Stimulated activated CD4-positive, alpha-beta T cell treated with anti-CD3 and anti-CD28 coated beads, TNF-alpha, amount 100 ng/mL, for 4 hours (primary cell): ENCODE measurements around the gene HDLBP.
"Not testable (repeated sequence)": the region's sequence is repeated elsewhere in the genome, so short reads cannot be mapped to it uniquely, and the experiment has no call there.

Experiments
- DNase-seq, 3 experiments: peaks; one replicate each; pipeline ENCODE4 v3.0.0-alpha.2; 2020; ENCODE audit warnings: low read depth in 3 of 3

HDLBP gene

GRCh38 chr2:241329669-241330615 lies 14.5 kb upstream of the HDLBP start:
- no peak for DNase-seq

- no peak for DNase-seq
Measured at GRCh38 chr2:241325257-241325656, 9.8 kb upstream of the HDLBP start.

- no peak for DNase-seq
Measured at GRCh38 chr2:241324775-241325174, 9.3 kb upstream of the HDLBP start.

DNA sequence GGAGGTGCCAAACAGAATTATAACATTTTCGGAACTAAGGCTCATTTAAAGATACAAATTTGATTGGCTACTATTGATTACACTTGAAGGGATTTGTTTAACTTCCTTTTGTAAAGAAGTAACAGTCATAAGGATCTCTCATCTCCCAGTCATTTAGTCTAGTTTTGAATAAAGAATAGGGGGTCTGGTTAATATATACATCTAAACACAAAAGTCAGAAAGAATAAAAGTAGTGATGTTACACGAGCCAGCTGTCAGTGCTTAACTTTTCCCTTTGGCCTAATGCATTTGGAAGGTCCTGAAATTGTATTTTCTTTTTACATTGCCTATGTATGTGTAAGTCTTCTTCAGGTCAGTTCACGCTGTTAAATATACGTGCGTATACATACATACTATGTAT lies 8.3 kb upstream of the HDLBP start:
- no peak for DNase-seq

DNA sequence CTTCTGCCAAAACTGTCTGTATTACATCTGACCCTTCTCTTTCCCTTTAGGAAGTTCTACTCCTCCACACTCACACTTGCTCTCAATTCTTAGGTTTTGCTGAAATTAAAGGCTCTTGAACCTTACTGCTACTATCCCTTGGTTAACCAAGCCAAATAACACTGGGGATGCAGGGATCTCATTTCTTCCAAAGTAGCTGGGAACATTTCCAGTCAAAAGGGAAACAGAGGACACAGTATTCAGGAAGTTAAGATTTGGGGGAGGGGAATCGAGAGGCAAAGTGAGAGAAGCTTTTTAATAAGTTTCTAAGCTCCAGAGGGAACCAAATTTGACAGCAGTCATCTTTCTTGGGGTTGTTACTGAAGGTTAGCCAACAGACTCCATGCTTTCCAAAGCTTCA lies 6.4 kb upstream of the HDLBP start:
- no peak for DNase-seq

GRCh38 chr2:241321033-241321432 lies 5.6 kb upstream of the HDLBP start:
- DNase-seq = no peak

DNA sequence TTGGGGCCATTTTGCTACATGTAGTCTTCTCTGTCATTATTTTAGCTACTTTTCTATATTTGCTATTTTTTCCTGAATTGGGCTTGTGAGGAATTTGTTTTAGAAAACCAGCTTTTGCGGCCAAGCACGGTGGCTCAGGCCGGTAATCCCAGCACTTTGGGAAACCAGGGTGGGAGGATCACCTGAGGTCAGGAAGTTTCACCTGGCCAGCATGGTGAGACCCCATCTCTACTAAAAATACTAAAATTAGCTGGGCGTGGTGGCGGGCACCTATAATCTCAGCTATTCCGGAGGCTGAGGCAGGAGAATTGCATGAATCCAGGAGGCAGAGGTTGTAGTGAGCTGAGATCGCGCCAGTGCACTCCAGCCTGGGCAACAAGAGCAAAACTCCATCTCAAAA lies 4.9 kb upstream of the HDLBP start:
- DNase-seq = no peak

- not testable (repeated sequence) for DNase-seq
Measured at GRCh38 chr2:241318830-241319229, 3.4 kb upstream of the HDLBP start.

GRCh38 chr2:241317391-241317790 lies 1.9 kb upstream of the HDLBP start:
- no peak for DNase-seq

- no peak for DNase-seq
Measured at GRCh38 chr2:241316825-241317224, 1.4 kb upstream of the HDLBP start.

- DNase-seq = peak in 2 of 3 experiments; percentile 56 to 70
Measured at GRCh38 chr2:241315879-241316631, 583 bp upstream of the HDLBP start, which contains the start of gene SEPTIN2. TSS of gene SEPTIN2 (plus strand) at chr2:241315925. CDS start at chr2:241324233, 8,308 bp downstream.

DNA sequence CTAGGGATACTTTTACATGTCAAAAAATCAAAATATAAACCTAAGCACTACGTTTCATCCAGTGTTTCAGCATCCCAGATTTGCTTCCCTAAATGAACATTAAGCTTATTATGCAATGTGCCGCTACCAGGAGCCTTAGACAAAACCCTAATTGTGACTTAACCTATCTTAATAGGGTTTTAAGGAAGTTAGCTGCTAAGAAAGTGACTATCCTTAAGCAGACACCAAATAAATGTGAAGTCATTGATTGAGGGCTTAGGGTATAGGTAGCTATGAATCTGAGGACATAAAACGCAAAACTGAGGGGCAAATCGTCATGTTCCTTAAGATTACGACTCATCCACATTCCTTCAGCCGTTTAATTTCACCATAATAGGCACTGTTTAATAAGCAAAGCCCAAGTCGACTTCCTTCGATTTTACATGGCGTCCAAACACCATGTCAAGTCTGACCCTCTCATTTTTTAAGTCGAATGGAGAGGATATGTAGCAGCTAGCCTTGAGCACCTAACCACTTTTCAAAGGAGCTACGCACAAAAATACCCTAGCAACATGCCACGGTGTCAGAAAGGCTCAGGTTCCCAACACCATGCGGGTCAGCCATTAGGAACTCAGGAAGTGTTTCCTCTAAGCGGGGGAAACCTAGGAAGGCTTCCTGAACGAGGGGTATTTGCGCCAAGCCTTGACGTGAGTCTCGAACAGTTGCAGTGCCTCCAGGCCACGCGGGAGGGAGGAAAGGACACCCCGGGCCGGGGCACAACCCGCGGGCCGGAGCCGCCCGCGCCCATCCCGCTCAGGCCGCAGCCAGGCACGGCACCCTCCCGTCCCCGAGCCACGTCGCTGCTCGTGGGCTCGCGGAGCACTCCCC lies 1.0 kb downstream of the HDLBP start:
- DNase-seq = no peak

GRCh38 chr2:241313543-241314095 lies 1.9 kb downstream of the HDLBP start:
- no peak for DNase-seq

GRCh38 chr2:241312082-241312481 lies 3.4 kb downstream of the HDLBP start:
- no peak for DNase-seq

DNA sequence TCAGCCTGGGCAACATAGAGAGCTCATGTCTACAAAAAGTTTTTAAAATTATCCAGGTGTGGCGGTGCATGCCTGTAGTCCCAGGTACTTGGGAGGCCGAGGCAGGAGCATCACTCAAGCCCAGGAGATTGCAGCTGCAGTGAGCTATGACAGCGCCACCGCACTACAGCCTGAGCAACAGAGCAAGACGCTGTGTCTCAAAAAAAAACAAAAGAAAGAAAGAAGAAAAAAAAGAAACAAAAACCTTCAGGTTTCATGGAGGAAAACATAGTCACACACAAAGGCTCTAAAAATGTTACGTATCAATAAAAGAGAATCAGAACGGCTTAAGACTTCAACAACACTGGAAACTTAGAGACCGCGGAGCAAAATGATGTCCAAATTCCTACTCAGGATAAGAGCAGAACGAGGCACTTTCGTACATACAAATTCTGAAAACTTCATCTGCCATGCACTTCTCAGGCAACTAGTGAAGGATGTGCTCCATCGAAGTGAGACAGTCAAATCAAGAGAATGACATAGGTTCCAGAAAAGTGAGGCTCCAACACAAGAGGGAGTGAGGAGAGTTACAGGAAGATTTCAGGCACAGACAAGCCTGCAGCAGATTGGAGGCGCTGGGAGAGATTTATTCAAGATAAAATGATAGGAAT lies 4.4 kb downstream of the HDLBP start:
- no peak for DNase-seq

DNA sequence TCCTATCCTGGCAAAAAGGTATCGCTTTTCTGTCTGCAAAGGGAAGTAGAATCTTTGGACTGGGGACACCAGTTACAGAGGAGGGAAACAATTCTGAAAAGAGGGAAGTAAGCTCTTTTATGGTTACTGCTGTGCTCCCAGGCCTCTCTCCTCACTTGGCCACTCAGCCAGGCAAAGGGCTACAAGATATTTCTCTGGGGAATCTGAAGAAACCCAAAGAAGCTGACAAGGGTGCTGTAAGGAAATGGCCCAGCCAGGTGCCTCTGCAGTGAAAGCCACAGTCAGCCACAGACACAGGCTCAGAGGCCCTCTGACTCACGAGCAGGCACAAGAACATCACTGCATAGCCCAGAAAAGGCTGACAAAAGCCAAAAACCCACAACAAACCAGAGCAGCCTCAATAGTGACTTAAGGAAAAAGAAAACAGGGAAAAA lies 5.8 kb downstream of the HDLBP start:
- DNase-seq = peak; percentile 27 to 59 (median 33)

DNA sequence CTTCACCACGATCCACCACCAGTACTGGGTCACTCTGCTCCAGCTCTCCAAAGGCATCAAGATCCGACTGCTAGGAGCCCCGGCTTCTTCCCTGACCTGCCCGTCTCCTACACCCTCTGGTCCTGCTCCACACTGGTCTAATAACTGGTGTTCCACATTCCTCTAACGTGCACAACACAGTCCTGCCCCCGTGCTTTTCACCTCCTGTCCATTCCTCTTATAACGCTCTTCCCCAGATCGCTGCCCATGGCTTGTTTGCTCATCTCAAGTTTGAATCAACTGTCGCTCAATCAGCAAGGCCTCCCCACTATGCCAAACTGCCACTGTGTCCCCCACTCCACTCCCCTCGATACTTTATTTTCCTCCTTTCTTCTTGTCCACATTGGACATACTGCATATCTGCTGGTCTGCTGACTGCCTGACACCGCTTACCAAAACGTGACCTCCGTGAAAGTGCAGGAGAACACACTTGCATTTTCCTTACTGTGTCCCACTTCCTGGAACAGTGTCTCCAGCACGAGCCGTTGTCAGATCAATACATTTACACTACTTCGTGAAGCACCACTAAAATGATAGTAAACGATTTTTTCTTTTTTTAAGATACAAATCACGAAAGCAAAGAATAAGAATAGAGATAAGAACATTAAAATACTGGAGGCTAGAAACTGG lies 6.5 kb downstream of the HDLBP start:
- no peak for DNase-seq

DNA sequence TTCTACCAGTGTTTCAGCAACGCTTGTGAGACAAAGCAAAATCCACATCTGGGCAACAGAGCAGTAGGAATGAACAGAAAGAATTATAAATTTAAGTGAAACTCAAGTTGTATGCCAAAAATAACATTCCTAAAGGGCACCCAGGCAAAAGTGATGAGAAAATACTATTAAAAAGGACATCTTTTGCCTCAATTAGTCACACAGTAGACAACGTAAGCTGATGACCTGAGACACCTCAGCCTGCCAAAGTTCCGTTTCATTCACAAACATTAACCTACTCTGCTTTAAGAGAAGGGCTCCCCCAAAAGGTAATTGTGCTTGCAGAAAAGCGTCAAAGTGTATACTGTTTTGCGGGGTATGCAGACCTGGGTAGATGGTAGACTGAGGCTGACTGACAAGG lies 7.2 kb downstream of the HDLBP start:
- no peak for DNase-seq

DNA sequence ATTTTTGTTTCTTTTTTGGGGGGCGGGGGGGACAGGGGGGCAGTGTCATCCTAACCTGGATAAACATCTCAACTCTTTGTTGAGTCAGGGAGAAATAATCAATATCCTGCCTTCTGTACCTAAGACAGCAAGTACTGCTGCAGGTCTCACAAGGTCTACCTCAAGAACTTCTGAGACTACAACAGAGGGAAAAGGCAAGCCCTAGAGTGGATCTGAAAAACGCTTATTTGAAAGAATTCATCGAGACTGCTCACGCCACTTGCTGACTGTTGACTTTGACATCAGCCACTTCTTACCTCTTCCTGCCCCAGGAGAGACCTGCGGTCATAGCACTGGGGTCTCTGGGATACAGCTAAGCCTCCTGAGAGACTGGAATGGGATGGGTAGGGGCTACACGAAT lies 8.4 kb downstream of the HDLBP start:
- DNase-seq = no peak

- DNase-seq = no peak
Measured at GRCh38 chr2:241304039-241304670, 11.3 kb downstream of the HDLBP start.
